Astrocyte of the spinal cord (primary cell): Measurements from ENCODE around the gene PHC2.

Source experiments
- DNase-seq: peaks from one replicate; pipeline ENCODE4 v3.0.0; 2011; ENCODE audit warnings: low read depth, low spot score
- H3K4me3 ChIP-seq: 2 replicates; pipeline ENCODE4 v1.5.1; 2011; ENCODE audit warnings: low read depth, mild to moderate bottlenecking, low read length, moderate library complexity
- in situ Hi-C: cut with HindIII; loops from 2 replicates; pipeline ENCODE4 v1.10.0; 2017; ENCODE audit warnings: low sequenced_read_pairs
- TF ChIP-seq, protein P1 (sequence below): IDR thresholded peaks from 2 replicates; pipeline ENCODE4 v1.5.1; 2012; ENCODE audit warnings: low read depth, mild to moderate bottlenecking, low read length, inconsistent platforms

The PHC2 gene

DNA sequence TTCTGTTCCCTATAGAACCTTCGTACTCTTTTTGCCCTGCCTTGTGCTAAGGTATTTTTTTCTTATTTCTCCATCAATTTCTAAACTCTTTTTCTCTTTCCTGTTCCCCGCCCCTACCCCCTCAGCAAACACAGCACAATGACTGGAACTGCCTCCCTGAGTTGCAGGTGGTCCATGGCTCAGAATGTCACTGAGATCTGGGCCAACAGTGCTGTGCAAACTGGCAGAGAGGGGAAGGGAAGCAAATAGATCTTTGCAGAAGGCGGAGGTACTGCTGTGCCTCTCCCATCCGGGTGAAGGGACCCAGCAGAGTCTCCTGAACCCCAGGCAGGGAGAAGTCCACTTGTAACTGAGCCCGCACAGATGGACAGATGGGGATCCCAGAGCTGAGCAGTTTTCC, 77.4 kb downstream of the PHC2 start:
- in situ Hi-C loops: no loop called here
- no peak for DNase-seq
- TF ChIP-seq, protein P1, sequence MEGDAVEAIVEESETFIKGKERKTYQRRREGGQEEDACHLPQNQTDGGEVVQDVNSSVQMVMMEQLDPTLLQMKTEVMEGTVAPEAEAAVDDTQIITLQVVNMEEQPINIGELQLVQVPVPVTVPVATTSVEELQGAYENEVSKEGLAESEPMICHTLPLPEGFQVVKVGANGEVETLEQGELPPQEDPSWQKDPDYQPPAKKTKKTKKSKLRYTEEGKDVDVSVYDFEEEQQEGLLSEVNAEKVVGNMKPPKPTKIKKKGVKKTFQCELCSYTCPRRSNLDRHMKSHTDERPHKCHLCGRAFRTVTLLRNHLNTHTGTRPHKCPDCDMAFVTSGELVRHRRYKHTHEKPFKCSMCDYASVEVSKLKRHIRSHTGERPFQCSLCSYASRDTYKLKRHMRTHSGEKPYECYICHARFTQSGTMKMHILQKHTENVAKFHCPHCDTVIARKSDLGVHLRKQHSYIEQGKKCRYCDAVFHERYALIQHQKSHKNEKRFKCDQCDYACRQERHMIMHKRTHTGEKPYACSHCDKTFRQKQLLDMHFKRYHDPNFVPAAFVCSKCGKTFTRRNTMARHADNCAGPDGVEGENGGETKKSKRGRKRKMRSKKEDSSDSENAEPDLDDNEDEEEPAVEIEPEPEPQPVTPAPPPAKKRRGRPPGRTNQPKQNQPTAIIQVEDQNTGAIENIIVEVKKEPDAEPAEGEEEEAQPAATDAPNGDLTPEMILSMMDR: no peak
- H3K4me3 ChIP-seq: no peak overlapping the region

DNA sequence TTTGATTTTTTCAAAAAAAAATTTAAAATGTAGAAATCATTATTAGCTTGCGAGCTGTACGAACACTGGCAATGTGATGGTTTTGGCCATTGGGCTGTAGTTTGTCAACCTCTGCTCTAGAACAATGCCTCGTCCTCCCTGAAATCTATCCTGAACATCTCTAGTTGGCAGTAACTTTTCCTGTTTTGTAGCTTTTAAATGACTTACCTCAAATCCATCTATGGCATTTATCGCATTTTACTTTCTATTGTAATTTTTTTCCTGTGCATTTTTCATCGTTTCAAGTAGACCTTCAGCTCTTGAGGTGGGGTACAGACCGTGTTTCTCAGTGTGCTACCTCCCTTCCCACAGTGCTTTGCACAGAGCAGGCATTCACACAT, 79.6 kb downstream of the PHC2 start:
- in situ Hi-C loops: no loop called here

DNA sequence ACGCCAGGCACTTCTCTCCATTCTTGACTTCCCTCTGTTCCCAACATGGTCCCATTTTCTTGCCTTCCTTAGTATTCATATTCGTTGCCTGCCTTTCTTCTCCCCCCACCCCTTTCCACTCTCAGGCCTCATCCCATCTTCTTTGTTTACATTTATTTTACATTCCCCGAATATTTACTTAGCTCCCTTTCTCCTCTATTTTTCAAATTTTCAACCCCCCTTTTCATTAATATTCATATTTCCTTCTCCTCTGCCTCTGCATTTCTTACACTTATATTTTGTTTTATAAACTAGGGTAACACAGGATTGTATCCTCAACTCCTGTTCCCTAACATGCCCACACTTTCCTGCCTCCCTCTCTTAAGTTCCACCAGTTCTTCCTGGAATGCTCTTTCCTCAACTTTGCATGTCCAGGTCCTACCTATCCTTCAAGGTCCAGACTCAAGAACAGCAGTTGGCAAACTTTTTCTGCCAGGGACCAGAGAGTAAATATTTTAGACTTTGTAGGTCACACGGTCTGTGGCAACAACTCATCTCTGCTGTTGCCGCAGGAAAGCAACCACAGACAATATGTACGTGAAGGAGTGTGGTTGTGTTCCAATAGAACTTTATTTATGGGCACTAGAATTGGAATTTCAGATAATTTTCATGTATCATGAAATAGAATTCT, 80.1 kb downstream of the PHC2 start:
- TF ChIP-seq, protein P1: no peak
- H3K4me3 ChIP-seq: peak overlapping the region; percentile 47
- DNase-seq: no peak
- in situ Hi-C loops: no loop called here

More for the DNA sequence above, 79.6 kb downstream of the PHC2 start:
- no peak overlapping the region for H3K4me3 ChIP-seq
- TF ChIP-seq, protein P1: no peak
- DNase-seq: no peak

DNA sequence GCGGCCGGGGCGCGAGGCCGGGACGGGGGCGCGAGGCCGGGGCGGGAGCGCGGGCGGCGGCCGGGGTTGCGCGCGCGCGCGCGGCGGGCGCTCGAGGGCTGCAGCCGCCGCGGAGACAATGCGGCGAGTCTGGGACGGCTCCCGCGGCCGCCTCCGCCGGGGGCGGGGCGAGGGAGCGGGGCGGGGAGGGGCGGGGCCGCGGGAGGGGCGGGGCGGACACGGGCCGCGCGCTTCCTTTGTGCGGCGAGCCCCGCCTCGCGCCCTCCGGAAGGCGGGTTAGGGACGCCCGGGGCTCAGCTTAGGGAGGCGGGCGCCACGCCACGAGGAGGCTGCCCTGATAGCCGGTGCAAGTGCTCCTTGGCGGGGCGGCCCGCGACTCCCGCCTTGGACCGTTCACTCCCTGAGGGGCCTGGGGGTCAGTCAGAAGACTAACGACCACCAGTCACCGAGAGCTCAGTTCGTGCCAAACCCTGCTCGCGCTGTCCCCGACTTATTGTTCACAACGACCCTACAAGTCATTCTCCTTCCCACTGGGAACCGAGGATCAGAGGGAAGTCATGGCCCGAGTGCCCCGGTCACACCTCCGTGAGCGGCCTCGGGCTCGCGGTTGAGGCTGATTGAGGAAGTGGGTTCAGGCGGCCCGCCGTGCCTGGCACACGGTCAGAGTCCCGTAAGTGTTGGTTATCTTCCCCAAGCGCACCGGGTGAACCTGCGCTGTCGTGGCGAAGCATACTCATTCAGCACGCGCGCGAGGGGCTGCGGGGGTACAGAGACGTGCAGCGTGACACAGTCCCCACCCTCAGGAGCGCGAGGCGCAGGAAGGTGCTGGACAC, 80.9 kb downstream of the PHC2 start:
- in situ Hi-C loops: no loop called here
- TF ChIP-seq, protein P1: no peak
- H3K4me3 ChIP-seq: peak overlapping the region; percentile 81
- peak; percentile 77 for DNase-seq

DNA sequence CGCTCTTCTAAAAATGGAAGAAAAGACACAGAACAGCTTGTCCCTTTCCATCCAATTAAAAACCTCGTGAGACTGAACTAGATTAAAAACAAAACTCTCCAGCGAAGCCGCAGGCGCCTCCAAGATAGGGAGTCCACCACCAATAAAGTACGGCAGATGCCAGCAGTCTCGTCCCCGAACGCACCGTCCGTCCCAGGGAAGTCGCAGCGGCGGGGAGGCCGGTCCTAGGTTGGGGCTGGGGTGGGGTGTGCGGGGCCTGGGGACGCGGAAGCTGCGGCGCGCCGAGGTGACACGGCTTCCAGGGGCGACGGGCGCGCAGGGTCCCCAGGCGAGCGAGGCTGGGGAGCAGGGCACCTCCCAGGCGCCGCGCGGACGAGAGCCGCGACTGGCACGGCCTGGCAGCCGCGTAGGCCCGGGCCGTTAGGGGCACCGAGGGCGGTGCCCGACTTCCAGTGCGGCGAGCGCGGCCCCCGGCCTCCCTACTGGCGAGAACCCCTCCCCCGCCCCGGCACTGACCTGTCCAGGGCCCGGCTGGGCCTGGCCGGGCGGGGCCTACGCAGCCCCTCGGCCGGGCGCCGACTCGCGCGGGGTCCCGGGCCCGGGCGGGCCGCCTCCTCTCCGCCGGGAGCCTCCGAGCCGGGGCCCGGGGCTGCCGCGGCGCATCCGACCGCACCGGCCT, 81.7 kb downstream of the PHC2 start:
- TF ChIP-seq, protein P1: no peak
- in situ Hi-C loops: no loop called here
- DNase-seq: no peak
- H3K4me3 ChIP-seq: peak overlapping the region; percentile 81

DNA sequence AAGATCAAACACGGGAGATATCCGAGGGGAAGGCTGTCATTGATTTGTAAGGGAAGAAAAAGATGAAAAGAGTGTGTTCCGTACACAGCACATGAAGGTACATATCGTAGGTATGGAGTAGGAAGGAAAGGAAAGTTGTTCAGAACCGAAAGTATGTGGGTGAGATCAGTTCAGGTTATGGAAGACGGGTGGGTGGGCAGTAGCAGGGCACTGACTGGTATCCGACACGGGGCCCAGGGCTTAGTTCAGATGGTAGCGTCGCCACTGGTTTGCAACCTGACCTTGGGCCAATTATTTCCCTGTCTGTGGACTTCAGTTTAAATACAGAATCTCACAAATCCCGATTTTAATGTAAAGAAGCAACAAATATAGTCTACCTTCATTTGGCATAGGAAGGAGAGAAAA, 82.2 kb downstream of the PHC2 start:
- H3K4me3 ChIP-seq: peak overlapping the region; percentile 81
- TF ChIP-seq, protein P1: no peak
- no peak for DNase-seq
- in situ Hi-C loops: no loop called here
